ENCODE measurements around the gene ASPHD2.
"Not testable (repeated sequence)": the region's sequence is repeated elsewhere in the genome, so short reads cannot be mapped to it uniquely, and the experiment has no call there.

ASPHD2 gene, protein sequence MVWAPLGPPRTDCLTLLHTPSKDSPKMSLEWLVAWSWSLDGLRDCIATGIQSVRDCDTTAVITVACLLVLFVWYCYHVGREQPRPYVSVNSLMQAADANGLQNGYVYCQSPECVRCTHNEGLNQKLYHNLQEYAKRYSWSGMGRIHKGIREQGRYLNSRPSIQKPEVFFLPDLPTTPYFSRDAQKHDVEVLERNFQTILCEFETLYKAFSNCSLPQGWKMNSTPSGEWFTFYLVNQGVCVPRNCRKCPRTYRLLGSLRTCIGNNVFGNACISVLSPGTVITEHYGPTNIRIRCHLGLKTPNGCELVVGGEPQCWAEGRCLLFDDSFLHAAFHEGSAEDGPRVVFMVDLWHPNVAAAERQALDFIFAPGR

DNA sequence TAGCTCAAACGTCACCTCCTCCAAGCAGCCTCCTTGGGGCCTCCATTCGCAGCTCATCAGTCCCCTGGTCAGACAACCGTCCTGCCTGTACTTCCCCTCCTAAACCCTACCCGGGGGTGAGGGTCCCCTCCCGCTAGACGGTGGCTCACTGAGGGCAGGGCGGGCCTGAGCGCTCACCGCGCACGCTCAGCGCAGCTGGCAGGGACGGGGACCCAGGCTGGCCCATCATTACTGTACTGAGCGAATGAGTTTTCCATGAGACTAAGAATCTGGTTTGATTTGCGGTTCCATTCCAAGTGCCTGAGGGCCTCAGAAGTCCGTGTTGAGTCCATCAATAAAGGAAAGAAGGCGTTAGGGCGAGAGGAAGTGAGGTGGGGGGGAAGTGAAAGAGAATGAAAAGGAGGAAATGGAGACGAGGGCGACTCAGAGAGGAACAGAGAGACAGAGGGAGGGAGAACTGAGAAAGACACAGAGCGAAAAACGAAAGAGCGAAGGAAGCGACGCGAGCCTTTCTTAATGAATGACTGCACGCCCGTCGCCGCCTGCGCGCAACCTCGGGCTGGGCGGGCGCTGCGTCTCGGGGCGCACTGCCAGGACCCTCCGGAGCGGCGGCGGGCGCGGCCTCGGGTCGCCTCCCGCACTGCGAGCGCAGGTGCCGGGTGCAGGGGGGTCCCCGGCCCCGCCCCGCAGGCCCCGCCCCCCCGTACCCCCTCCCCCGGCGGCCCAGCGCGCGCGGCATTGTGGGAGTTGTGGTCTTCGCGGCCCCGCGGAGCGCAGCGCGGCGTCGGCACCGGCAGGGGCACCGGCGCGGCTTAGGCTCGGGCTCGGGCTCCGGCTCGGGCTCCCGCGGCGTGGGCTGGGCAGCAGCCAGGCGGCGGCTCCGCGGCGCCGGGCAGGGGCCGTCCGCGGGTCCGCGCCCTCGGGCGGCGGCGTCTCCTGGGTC lies at the start of gene ASPHD2:
TSS of gene ASPHD2 (plus strand) at position 746 of the 943 bp plus-strand sequence. CDS start 4,356 bp downstream, outside the sequence.
- peak; percentile 67 for DNase-seq (ENCODE audit: low read depth)

DNA sequence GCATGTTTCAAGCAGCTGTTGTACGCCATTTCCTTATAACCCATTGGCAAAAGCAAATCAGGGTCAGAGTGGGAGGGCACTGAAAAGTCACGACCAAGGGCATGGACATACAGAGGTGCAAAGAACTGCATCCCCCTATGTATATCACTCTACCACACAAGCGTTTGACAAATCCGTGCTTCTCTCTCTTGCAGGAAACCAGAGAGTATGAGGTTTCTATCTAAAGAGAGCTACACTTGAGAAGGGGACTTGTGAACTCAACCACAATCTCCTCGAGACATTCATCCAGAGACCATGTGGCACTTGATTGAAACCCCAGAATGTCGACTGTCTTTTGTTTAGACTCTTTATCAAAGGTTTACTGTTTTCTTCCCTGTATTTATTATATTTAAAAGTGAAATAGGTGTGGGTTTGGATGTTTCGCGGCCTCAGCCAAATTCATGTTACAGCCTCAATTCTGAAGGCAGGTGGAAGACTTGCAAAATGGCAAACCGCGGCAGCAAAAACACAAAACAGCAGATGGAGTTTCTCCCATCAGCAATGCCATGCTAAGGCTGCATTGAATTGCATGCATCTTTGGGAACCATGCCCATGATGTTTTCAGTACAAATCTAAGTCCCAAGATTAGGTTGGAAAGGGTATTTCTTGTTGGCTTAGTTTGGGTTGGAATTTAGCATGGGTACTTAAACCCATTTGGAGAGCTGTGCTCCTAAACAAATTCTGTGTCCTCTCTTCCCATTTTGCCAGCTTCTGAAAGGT lies 48.8 kb upstream of the ASPHD2 start:
- DNase-seq (ENCODE audit: low read depth): no peak

DNA sequence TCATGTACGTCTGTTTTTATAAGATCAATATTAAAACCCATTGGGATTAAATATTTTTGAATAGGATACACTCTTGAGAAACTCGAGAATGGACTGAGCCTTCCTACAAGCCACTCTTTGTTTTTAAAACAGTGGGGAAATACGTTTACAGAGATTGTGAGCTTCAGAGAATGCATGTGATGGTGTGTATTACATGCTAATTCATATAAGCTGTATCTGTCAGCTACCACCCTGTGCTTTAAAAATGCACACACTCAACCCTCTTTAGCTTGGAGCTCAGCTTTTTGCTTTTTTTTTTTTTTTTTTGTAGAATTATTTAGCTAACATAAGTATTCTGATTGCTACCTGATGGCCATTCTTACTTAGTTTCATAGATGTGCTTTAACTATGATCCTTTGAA lies 46.3 kb upstream of the ASPHD2 start:
- no peak for DNase-seq (ENCODE audit: low read depth)

DNA sequence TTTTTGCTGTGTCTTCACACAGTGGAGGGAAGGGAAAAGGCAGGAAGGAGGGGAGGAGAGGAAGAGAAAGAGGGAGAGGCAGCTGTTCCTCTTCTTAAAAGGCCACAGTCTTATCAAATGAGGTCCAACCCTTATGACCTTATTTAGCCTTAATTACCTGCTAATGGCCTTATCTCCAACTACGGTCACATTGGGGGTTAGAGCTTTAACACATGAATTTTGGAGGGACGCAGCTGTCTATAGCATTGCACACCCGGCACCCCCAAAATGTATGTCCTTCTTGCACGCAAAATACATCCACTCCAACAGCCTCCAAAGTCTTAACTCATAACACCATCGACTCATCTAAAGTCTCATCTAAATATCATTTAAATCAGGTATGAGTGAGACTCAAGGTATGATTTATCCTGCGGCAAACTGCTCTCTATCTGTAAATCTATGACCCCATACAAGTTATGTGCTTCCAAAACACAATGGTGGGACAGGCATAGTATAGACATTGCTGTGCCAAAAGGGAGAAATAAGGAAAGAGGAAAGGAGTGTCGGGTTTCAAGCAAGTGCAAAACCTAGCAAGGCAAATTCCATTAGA lies 45.0 kb upstream of the ASPHD2 start:
- DNase-seq (ENCODE audit: low read depth): no peak

DNA sequence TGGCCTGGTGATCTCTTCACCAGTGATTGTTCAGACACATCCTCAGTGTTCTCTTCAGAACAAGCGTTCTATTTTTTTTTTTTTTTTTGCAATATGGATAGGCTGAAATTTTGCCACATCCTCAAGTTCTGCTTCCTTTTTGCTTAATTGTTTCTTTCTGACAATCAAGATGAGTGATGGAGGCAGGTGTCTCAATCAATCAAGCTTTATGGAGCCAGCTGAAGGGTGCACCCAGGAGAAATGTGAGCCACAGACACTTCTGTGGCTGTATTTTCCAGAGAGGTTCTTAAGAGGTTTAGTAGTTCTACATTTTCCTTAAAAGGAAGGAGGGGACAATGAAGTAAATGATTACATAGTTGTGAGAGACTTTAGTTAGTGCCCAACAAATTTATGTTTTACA lies 43.9 kb upstream of the ASPHD2 start:
- DNase-seq (ENCODE audit: low read depth): no peak

DNA sequence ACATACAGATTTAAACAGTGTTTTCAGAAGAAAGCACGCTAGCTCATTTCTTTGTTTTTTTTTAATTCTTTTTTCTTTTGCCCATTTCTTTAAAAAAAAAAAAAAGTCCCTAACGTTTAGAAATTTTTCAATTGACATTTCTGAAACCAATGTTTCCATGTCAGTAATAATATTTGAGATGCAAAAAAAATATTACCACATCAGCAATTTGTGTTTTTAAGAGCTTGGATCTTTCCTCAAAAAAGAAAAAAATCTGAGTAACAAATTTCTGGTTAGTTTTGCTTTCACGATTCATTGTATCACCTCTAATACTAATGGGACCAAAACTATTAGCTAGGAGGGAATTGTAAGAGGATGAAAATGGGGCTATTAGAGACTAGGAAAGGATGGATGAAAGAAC lies 39.9 kb upstream of the ASPHD2 start:
- DNase-seq (ENCODE audit: low read depth): no peak

DNA sequence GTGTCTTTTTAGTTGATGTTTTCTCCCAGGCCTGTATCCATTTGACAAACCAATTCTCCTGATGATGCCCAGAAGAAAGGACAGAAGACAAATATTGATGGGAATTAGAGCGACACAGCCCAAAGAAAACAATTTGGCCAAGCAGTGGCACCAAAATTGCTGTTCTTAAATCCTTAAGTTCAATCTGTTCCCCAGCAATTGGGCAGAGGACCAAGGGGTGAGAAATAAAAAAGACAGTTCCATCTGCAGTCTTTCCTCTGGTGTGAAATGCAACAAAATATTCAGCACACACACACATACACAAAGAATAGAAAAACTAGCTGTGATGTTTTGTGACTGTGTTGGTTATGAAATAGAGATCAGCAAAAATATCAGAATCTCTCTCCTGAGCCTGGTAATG lies 38.0 kb upstream of the ASPHD2 start:
- no peak for DNase-seq (ENCODE audit: low read depth)

DNA sequence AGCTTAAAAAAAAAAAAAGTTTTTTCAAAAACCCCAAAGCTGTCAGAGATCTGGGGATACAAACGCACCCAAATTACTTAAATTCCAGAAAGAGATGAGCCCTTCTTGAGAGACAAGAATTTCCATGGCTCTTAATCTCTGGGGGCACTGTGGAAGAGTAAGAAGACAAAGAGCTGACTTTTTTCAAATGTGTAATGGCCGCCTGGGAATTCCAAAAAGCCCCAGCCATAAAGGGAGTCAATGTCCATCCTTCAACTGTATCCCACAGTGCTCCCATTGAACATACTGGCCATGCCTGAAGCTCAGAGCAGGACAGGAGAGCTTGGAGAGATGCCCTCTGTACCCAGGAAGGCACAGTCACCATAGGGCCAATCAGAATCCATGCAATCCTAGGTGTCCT lies 37.4 kb upstream of the ASPHD2 start:
- DNase-seq (ENCODE audit: low read depth): no peak

DNA sequence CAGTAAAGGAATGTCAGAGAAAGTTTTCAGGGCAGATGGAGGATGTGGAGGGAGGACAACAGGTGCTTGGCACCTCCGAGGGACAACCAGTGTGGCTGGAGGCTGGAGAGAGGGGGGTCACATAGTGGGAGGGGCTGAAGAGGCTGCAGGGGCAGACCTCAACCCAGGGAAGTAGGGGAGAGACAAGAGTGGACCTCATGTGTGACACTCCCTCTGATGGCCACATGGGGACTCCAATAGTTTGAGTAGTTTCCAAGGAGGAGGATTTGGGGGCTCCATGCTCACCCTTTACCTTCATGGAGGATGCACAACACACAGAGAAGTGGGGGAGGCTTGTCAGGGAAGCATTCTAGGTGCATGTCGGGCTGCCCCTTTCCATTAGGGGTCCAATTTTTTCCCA lies 35.1 kb upstream of the ASPHD2 start:
- no peak for DNase-seq (ENCODE audit: low read depth)

DNA sequence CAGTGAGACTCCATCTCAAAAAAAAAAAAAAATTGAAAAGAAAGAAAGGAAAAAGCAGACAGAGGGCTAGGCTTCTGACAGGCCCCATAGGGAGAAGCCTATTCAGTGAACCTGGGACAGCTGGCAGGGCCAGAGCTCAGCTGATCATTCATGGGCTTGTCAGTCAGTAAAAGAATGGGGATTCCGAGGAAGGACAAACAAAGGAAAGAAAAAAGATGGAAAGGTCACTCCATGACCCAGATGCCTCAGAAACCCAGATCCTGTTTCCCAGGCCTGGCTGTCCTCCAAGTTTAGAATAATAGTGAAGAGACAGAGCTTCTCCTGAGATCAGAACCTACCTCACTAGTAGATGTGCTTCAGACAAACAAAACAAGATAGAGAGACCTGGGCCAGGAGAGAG lies 34.3 kb upstream of the ASPHD2 start:
- DNase-seq (ENCODE audit: low read depth): no peak

DNA sequence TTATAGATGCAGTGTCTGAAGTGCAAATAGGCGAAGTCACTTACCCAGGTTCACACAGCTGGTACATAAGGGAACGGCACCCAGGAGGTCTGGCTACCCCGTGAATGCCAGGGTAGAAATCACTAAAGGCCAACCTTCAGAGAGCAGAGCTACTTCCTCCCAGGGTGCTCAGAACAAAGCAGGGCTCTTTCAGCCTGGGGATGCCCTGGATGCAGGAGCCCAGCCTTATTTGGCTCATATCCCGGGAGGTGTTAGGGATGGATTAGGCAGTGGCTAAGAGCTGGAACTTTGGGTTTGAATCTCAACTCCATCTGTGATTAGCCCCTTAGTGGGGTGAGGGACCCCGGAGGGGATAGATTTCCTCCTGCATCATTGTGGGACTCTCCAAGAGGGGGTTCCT lies 33.1 kb upstream of the ASPHD2 start:
- no peak for DNase-seq (ENCODE audit: low read depth)

DNA sequence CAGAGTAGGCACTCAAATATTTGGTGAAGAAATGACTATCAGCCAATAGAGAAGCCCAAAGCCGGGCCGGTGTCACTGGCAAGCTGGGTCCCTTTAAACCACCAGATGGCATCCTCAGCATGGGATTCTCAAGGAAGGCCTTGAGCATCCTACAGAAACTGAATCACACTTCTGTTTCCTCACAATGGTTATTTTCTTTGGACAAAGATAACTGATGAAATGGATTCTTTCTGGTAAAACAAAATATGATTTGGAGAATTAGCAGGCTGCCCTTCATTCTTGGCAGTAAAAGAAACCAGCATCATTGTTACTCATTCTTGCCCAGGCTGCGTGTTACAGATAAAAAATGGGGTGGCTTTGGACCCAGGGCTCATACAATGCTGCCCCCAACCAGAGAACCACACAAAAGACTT lies 30.3 kb upstream of the ASPHD2 start:
- peak; percentile 76 for DNase-seq (ENCODE audit: low read depth)

DNA sequence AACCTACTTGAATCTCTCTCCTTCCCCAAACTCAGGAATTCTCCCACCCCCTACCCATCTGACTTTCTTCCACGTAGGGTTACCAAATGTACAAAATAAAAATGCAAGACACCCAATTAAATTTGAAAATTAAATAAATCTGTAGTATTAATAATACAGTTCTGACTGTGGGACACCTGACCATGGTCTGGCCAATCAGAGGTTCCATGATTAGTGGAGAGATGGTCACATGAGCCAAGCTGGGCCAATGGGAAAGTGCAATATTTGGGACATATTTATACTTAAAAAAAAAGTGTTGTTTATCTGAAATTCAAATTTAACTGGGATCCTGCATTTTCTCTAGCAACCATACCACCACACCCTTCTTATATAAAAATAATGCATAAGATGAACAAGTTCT lies 29.8 kb upstream of the ASPHD2 start:
- peak; percentile 11 for DNase-seq (ENCODE audit: low read depth)

DNA sequence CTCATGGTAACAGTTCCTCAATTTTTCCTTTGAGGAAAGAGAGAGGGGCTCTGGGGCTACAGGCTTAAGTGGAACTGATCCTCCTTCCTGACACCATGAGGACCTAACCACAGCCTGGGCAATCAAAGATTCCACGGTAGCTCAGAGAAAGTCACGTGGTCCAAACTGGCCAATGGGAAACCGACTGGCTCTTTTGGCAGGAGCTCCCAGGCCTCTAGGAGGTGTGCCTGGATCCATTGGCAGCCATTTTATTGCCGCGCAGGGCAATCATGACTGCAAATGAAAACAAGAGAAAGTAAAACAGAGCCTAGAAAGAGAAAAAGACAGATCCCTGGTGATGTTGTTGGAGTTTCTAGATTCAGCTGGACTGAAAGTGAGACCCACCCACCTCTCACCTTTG lies 27.3 kb upstream of the ASPHD2 start:
- DNase-seq (ENCODE audit: low read depth): no peak

DNA sequence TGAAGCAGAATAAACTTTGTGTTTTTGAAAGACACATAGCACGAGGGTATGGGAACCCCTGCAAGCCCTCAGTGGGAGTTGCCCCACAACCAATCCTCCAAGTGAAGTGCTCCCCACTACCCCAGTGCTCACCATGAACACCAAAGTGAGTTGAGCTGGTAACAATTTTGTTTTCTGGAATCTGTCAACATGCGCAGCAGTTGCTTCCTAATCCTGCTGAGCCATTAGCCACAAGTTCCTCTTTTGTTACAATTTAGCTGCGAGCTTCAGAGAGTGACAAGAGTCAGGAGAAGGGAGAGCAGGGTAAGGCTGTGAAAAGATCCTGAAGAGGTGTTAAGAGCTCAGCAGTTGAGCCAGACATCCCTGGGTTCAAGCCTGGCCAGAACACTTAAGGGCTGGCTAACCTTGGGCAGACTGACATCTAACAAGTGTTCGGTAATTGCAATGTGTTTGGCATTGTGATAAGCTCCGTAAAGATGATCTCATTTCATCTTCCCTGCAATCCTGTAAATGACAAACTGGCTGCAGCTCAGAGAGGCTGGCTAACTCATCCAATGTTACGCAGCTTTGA lies 24.1 kb upstream of the ASPHD2 start:
- DNase-seq (ENCODE audit: low read depth): no peak

DNA sequence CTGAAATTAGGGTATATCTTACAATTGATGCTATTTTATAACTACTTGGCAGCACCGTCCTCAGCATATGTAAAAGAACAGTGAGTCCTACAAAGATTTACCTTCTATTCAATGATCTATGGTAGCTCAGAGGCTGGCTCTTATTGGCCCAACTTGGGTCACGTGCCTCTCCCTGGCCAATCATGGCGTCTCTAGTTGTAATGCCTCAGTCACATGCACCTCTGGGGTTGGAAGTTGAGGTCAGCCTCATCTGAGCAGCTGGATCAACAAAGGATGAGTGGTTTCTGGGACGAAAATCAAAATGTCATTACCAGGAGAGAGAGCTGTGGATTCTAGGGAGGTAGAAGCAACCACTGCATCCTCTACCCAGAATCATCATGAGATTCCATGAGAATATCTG lies 22.9 kb upstream of the ASPHD2 start:
- DNase-seq (ENCODE audit: low read depth): peak; percentile 7

DNA sequence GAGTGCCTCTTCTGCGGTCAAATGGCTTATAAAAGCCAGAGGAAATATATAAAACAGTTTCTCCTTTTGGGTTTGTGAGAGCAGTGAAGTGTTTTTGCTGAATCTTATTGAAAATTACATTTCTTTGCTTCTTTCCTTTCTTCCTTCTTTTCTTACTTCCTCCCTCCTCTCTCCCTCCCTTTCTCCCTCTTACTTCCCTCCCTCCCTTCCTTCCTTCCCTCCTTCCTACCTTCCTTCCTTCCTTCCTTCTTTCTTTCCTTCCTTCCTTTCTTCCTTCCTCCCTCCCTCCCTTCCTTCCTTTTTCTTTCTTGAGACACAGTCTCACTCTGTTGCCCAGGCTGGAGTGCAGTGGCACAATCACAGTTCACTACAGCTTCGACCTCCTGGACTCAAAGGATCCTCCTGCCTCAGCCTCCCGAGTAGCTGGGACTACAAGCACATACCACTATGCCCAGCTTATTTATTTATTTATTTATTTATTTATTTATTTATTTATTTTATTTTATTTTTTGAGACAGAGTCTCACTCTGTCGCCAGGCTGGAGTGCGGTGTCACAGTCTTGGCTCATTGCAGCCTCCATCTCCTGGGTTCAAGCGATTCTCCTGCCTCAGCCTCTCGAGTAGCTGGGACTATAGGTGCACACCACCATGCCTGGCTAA lies 20.4 kb upstream of the ASPHD2 start:
- not testable (repeated sequence) for DNase-seq (ENCODE audit: low read depth)

DNA sequence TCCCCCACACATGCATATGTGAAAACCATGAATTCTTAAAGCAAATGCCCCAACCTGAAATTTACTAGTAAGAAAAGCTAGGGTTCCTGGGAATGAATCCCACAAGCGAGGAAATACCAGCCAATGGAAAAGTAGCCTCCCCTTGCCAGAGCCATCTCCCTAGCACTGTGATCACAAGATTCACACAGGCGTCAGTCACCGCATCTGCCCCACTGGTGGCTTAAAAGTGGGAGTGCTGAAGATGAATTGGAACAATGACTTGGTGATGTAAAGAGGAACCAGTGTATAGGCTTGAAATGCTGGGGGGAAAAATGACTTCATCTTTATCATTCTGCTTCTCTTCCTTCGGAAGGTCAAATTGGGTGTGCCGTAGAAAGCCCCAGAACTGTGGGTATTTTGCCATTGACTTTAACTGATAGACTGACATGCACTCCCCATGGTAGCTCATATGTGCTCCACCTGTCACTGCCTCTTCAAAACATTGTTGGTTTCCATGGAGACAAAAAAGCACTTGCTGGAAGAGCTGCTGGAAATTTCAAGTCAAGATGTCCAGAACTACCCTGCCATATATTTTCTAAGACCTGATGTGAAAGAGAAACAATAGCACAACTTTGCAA lies 19.2 kb upstream of the ASPHD2 start:
- no peak for DNase-seq (ENCODE audit: low read depth)

DNA sequence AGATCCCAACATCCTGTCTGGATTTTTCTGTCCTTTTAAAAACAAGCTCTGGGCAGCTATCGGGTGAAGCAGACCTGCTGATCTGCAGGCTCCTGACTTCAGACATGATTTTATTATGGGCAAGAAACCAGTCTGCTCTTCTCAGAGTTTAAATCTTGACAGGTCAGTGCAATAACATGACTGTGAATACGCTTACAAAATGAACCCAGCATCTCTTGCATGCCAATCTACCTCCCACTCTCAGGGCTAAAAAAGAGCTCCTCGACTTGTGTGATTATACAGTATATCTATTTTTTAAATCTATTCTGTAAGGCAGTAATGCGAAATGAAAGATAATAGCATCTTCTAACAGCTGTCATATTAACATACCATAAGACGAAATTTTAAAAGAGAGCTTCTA lies 18.7 kb upstream of the ASPHD2 start:
- DNase-seq (ENCODE audit: low read depth): no peak

DNA sequence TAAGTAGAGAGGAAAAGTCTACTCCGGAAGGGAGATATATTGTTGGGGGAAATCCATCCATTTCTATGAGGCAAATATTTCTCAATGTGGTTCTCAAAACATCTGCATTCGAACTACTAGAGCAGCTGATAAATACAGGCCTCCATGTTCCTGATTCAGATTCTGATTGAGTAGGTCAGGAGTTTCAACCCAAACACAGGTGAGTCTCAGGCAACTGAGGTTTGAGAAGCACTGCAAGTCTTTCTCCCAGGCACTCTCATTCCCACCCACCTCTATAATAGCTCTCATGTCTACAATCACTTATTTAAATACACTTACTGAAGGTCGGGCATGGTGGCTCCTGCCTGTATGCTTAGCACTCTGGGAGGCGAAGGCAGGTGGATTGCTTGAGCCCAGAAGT lies 14.7 kb upstream of the ASPHD2 start:
- DNase-seq (ENCODE audit: low read depth): no peak

DNA sequence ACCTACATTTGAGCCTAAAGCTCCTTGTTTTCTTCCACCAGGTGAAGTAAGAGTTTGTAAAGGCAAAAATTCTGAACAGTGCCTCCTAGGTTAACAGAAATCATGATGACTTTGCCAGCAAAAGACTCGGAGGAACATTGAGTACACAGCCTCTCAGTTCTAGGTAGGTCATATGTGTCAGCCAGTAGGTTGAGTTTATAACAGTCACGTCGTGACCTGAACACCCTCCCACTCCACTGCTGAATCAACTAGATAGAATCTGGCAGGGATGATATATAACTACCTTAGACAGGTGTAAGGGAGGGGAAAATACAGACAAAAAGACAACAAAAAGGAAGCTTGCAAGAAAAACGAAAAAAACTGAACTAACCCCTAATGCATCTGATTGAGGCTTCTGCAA lies 12.8 kb upstream of the ASPHD2 start:
- no peak for DNase-seq (ENCODE audit: low read depth)

All from iris pigment epithelial cell (primary cell).